GM19395 (cell line): ENCODE results near the gene MELK.
"Not testable (repeated sequence)": the region's sequence is repeated elsewhere in the genome, so short reads cannot be mapped to it uniquely, and the experiment has no call there.

ENCODE experiments used
- ATAC-seq: cut with Tn5 transposase; IDR thresholded peaks from one replicate; pipeline ENCODE4 v1.9.1; 2021; ENCODE audit warnings: mild to moderate bottlenecking, moderate library complexity; ENCODE audit not compliant: unreplicated experiment

MELK gene

GRCh38 chr9:36572515-36573418 is at the start of gene MELK:
Gene MELK, plus strand, starts transcription at chr9:36572895. Its CDS starts 8,787 bp downstream, at chr9:36581682.
- peak; percentile 73 for ATAC-seq

- ATAC-seq, result no peak
Measured at GRCh38 chr9:36530224-36530623, 42.5 kb upstream of the MELK start.

- ATAC-seq, result no peak
Measured at GRCh38 chr9:36532353-36532752, 40.3 kb upstream of the MELK start.

GRCh38 chr9:36533726-36534125 is 39.0 kb upstream of the MELK start:
- not testable (repeated sequence) for ATAC-seq

GRCh38 chr9:36535107-36535506 is 37.6 kb upstream of the MELK start:
- no peak for ATAC-seq

GRCh38 chr9:36537861-36538260 is 34.8 kb upstream of the MELK start:
- no peak for ATAC-seq

- no peak for ATAC-seq
Measured at GRCh38 chr9:36542355-36542754, 30.3 kb upstream of the MELK start.

GRCh38 chr9:36543916-36544315 is 28.8 kb upstream of the MELK start:
- ATAC-seq, result no peak

- ATAC-seq, result no peak
Measured at GRCh38 chr9:36547598-36547997, 25.1 kb upstream of the MELK start.

- ATAC-seq, result no peak
Measured at GRCh38 chr9:36548454-36548853, 24.2 kb upstream of the MELK start.

GRCh38 chr9:36550135-36550534 is 22.6 kb upstream of the MELK start:
- no peak for ATAC-seq

- peak; percentile 87 for ATAC-seq
Measured at GRCh38 chr9:36550631-36551098, 22.0 kb upstream of the MELK start.

GRCh38 chr9:36551129-36551528 is 21.6 kb upstream of the MELK start:
- ATAC-seq, result no peak

GRCh38 chr9:36551910-36552309 is 20.8 kb upstream of the MELK start:
- ATAC-seq, result no peak

- ATAC-seq, result no peak
Measured at GRCh38 chr9:36559036-36559695, 13.5 kb upstream of the MELK start.

GRCh38 chr9:36560771-36561170 is 11.9 kb upstream of the MELK start:
- no peak for ATAC-seq

GRCh38 chr9:36562801-36563200 is 9.9 kb upstream of the MELK start:
- not testable (repeated sequence) for ATAC-seq

- ATAC-seq, result no peak
Measured at GRCh38 chr9:36566813-36567221, 5.9 kb upstream of the MELK start.

- ATAC-seq, result not testable (repeated sequence)
Measured at GRCh38 chr9:36568681-36569080, 4.0 kb upstream of the MELK start.

GRCh38 chr9:36571333-36571732 is 1.4 kb upstream of the MELK start:
- no peak for ATAC-seq

GRCh38 chr9:36574045-36574444 is 1.4 kb downstream of the MELK start:
- not testable (repeated sequence) for ATAC-seq

- no peak for ATAC-seq
Measured at GRCh38 chr9:36575411-36575882, 2.8 kb downstream of the MELK start.
